Keratinocyte (primary cell): ENCODE results near the gene TIMM50. TPM values are rescaled to one million over a fixed set of nuclear protein-coding genes. Genes with fewer than 3 reads are reported as not detected.
A peak's percentile ranks its signal among the peaks of the same experiment; 100 is the strongest.

Experiments
- DNase-seq: peaks from one replicate; pipeline ENCODE4 v3.0.0-alpha.2; 2011; ENCODE audit warnings: low read depth, missing footprints, low spot score
- FAIRE-seq: peaks from 2 replicates; lab custom pipeline; 2011; peaks lifted over from hg19 to GRCh38; lab: Jason Lieb, UNC
- H2AFZ ChIP-seq: 2 replicates; pipeline ENCODE4 v1.6.0; 2012; ENCODE audit warnings: low read length, control low read depth, inconsistent platforms; ENCODE audit not compliant: control insufficient read depth
- H3K27ac ChIP-seq: 2 replicates; pipeline ENCODE4 v1.5.1; 2011; ENCODE audit warnings: low read length; ENCODE audit not compliant: control insufficient read depth, insufficient read depth
- H3K27me3 ChIP-seq: 3 replicates; pipeline ENCODE4 v1.6.0; 2011; ENCODE audit warnings: low read length; ENCODE audit not compliant: control insufficient read depth, insufficient read depth; ENCODE audit errors: extremely low read depth
- H3K36me3 ChIP-seq, 2 experiments: 2 replicates in 1 of 2; 3 replicates in 1 of 2; pipeline ENCODE4 v1.5.1; 2011; ENCODE audit warnings: low read length in 2 of 2, mild to moderate bottlenecking in 1 of 2; ENCODE audit not compliant: control insufficient read depth in 2 of 2, insufficient read depth in 2 of 2; ENCODE audit errors: extremely low read depth in 1 of 2
- H3K4me1 ChIP-seq: 3 replicates; pipeline ENCODE4 v1.5.1; 2011; ENCODE audit warnings: low read length; ENCODE audit not compliant: control insufficient read depth, insufficient read depth; ENCODE audit errors: extremely low read depth
- H3K4me2 ChIP-seq: 3 replicates; pipeline ENCODE4 v1.6.0; 2011; ENCODE audit warnings: low read depth, low read length; ENCODE audit not compliant: control insufficient read depth, insufficient read depth; ENCODE audit errors: extremely low read depth
- H3K4me3 ChIP-seq, 3 experiments: fragments of 200-600 bp in 1 of 3; sonication (generic) in 1 of 3; 2 replicates in 2 of 3; 3 replicates in 1 of 3; pipeline ENCODE4 v1.5.1; 2011 to 2016; ENCODE audit warnings: low read length in 3 of 3, mild to moderate bottlenecking in 3 of 3, control low read depth in 2 of 3, inconsistent platforms in 1 of 3, low read depth in 1 of 3, mixed read lengths in 1 of 3, mixed run types in 1 of 3, moderate library complexity in 1 of 3; ENCODE audit not compliant: control insufficient read depth in 2 of 3, insufficient read depth in 2 of 3; ENCODE audit errors: extremely low read depth in 1 of 3
- H3K79me2 ChIP-seq: 2 replicates; pipeline ENCODE4 v1.6.0; 2012; ENCODE audit warnings: low read length; ENCODE audit not compliant: control insufficient read depth, insufficient read depth
- H3K9ac ChIP-seq: 3 replicates; pipeline ENCODE4 v1.6.0; 2011; ENCODE audit warnings: low read length; ENCODE audit not compliant: control insufficient read depth, insufficient read depth; ENCODE audit errors: extremely low read depth
- H3K9me1 ChIP-seq: 3 replicates; pipeline ENCODE4 v1.6.0; 2011; ENCODE audit warnings: low read length; ENCODE audit not compliant: control insufficient read depth, insufficient read depth; ENCODE audit errors: extremely low read depth
- H3K9me3 ChIP-seq: 2 replicates; pipeline ENCODE4 v1.5.1; 2012; ENCODE audit warnings: low read depth, low read length; ENCODE audit not compliant: control insufficient read depth
- H4K20me1 ChIP-seq: 3 replicates; pipeline ENCODE4 v1.6.0; 2011; ENCODE audit warnings: low read length; ENCODE audit not compliant: control insufficient read depth, insufficient read depth; ENCODE audit errors: extremely low read depth
- CTCF ChIP-seq, 3 experiments: IDR thresholded peaks in 1 of 3; conservative IDR thresholded peaks in 1 of 3; optimal IDR thresholded peaks in 1 of 3; 2 replicates in 2 of 3; 3 replicates in 1 of 3; pipeline versions ENCODE3 to v1.5.1; 2011; ENCODE audit warnings: low read length in 3 of 3, mild to moderate bottlenecking in 3 of 3, moderate library complexity in 2 of 3, control low read depth in 1 of 3, inconsistent platforms in 1 of 3; ENCODE audit not compliant: insufficient read depth in 2 of 3; ENCODE audit errors: extremely low read depth in 1 of 3
- EZH2 ChIP-seq: IDR thresholded peaks from one replicate; pipeline ENCODE4 v1.6.1; 2012; ENCODE audit warnings: inconsistent platforms, mild to moderate bottlenecking, low read length, moderate library complexity
- dilution Hi-C: fragments of 300-500 bp; cut with MboI; formaldehyde crosslinking; loops from one replicate; pipeline ENCODE4 v1.7.0; 2020; ENCODE audit warnings: low sequenced_read_pairs; ENCODE audit not compliant: extremely low pct_ligation_motif_present
- polyA plus RNA-seq, 5 experiments: library from polyadenylated mRNA; depleted of rRNA in 3 of 5; stranded (reverse) in 3 of 5; stranded (forward) in 1 of 5; unstranded in 1 of 5; fragments of >200 nt; gene quantifications; 1 replicate in 1 of 5; 2 replicates in 3 of 5; 3 replicates in 1 of 5; pipeline versions ENCODE4 v1.2.1 to v1.2.3, GENCODE V29; 2011 to 2012; ENCODE audit warnings: missing spikeins in 2 of 5, low read depth in 1 of 5, low replicate concordance in 1 of 5

The TIMM50 gene
- polyA plus RNA-seq, 1 donor (not counting 4 experiments of a cell fraction or from before 2014, with no cell fraction given): 85.5 TPM

- FAIRE-seq (no peak), DNase-seq (peak; percentile 61)
- peak; percentile 79 to 84 (median 80) for TF ChIP-seq CTCF (optimal IDR thresholded peaks at IDR 0.05 in 1 of 3, IDR thresholded peaks at IDR 0.05 in 1 of 3, conservative IDR thresholded peaks at IDR 0.05 in 1 of 3; ENCODE audit: extremely low read depth in 1 of 3, insufficient read depth in 2 of 3, low read length in 3 of 3)
- TF ChIP-seq EZH2: no peak
- no peaks in the 10 kb centered on the region for H3K36me3 ChIP-seq
- no peaks in the 10 kb centered on the region for H3K27me3 ChIP-seq
- no peaks in the 10 kb centered on the region for H3K9me3 ChIP-seq
- H3K9ac ChIP-seq: peak within 1 kb of the TSS; percentile 90
- dilution Hi-C loops: no loop called here
- peak within 1 kb of the TSS; percentile 74 to 93 (median 82) for H3K4me3 ChIP-seq
- peak within 1 kb of the TSS; percentile 95 for H2AFZ ChIP-seq
- no peaks in the 10 kb centered on the region for H3K9me1 ChIP-seq
- peak within 1 kb of the TSS; percentile 90 for H3K4me2 ChIP-seq
- peak within 1 kb of the TSS; percentile 87 for H3K27ac ChIP-seq
- no peaks in the 10 kb centered on the region for H4K20me1 ChIP-seq
- peaks cover 39% of the 10 kb centered on the region for H3K4me1 ChIP-seq
- H3K79me2 ChIP-seq: peaks cover 21% of the 10 kb centered on the region
These were observed 59.1 kb downstream of the TIMM50 start, which contains the start of gene EID2 for GRCh38 chr19:39539518-39540332. EID2 (minus strand) TSS chr19:39540161; CDS start chr19:39540079, 82 bp downstream.

GRCh38 chr19:39540333-39540673 lies 59.7 kb downstream of the TIMM50 start:
- Histone ChIP-seq H3K4me3 (peak overlapping the region in 2 of 3 experiments; percentile 36 to 82), H4K20me1 (no peaks in the 10 kb centered on the region), H3K9me1 (no peaks in the 10 kb centered on the region), H3K4me1 (peaks cover 39% of the 10 kb centered on the region), H3K9ac (peak overlapping the region; percentile 90), H3K79me2 (peaks cover 21% of the 10 kb centered on the region), H3K27me3 (no peaks in the 10 kb centered on the region), H3K9me3 (no peaks in the 10 kb centered on the region), H3K36me3 (no peaks in the 10 kb centered on the region), H3K27ac (peak overlapping the region; percentile 87), H2AFZ (peak overlapping the region; percentile 95), H3K4me2 (peak overlapping the region; percentile 83)
- FAIRE-seq: peak; percentile 76
- no peak for DNase-seq
- dilution Hi-C loops: no loop called here
- TF ChIP-seq CTCF (optimal IDR thresholded peaks at IDR 0.05 in 1 of 3, IDR thresholded peaks at IDR 0.05 in 1 of 3, conservative IDR thresholded peaks at IDR 0.05 in 1 of 3; ENCODE audit: extremely low read depth in 1 of 3, insufficient read depth in 2 of 3, low read length in 3 of 3) (no peak), EZH2 (no peak)

Other genes starting within 250 kb of the TIMM50 start
- not detected in 3 replicates for gene IFNL3, start 235.8 kb upstream of the TIMM50 start, polyA plus RNA-seq
- not detected in 3 replicates for gene IFNL4, start 232.0 kb upstream of the TIMM50 start, polyA plus RNA-seq
- not detected in 3 replicates for gene IFNL2, start 212.4 kb upstream of the TIMM50 start, polyA plus RNA-seq
- not detected in 3 replicates for gene IFNL1, start 184.4 kb upstream of the TIMM50 start, polyA plus RNA-seq
- gene LRFN1, start 160.0 kb upstream of the TIMM50 start, polyA plus RNA-seq: 0.04 to 0.16 TPM (median 0.04 TPM) in 3 replicates
- gene GMFG, start 144.8 kb upstream of the TIMM50 start, polyA plus RNA-seq: 0.14 TPM in 1 of 3 replicates, not detected in the others
- 20.9 to 40.5 TPM (median 28.1 TPM) in 3 replicates for gene SAMD4B, start 138.4 kb upstream of the TIMM50 start, polyA plus RNA-seq
- 30.7 to 53.3 TPM (median 39.4 TPM) in 3 replicates for gene PAF1, start 89.7 kb upstream of the TIMM50 start, polyA plus RNA-seq
- gene MED29, start 89.5 kb upstream of the TIMM50 start, polyA plus RNA-seq: 14.7 to 18.8 TPM (median 18.2 TPM) in 3 replicates
- 10.4 to 14.2 TPM (median 12.8 TPM) in 3 replicates for gene ZFP36, start 74.0 kb upstream of the TIMM50 start, polyA plus RNA-seq
- gene PLEKHG2, start 68.2 kb upstream of the TIMM50 start, polyA plus RNA-seq: 3.6 to 6.4 TPM (median 5.2 TPM) in 3 replicates
- 1,323 to 2,302 TPM (median 1,614 TPM) in 3 replicates for gene RPS16, start 44.9 kb upstream of the TIMM50 start, polyA plus RNA-seq
- 46.1 to 83.7 TPM (median 63.2 TPM) in 3 replicates for gene SUPT5H, start 35.3 kb upstream of the TIMM50 start, polyA plus RNA-seq
- gene DLL3, start 18.1 kb downstream of the TIMM50 start, polyA plus RNA-seq: 0.80 to 1.1 TPM (median 0.89 TPM) in 3 replicates
- not detected in 3 replicates for gene SELENOV, start 34.3 kb downstream of the TIMM50 start, polyA plus RNA-seq
- gene EID2B, start 52.0 kb downstream of the TIMM50 start, polyA plus RNA-seq: 1.1 to 1.9 TPM (median 1.2 TPM) in 3 replicates
- 9.5 to 12.9 TPM (median 9.6 TPM) in 3 replicates for gene EID2, start 59.3 kb downstream of the TIMM50 start, polyA plus RNA-seq
- gene LGALS13, start 121.7 kb downstream of the TIMM50 start, polyA plus RNA-seq: not detected in 3 replicates
- not detected in 3 replicates for gene LGALS16, start 175.1 kb downstream of the TIMM50 start, polyA plus RNA-seq
- gene LGALS14, start 223.6 kb downstream of the TIMM50 start, polyA plus RNA-seq: not detected in 3 replicates